ENCODE data around the gene TNRC18.

DNA sequence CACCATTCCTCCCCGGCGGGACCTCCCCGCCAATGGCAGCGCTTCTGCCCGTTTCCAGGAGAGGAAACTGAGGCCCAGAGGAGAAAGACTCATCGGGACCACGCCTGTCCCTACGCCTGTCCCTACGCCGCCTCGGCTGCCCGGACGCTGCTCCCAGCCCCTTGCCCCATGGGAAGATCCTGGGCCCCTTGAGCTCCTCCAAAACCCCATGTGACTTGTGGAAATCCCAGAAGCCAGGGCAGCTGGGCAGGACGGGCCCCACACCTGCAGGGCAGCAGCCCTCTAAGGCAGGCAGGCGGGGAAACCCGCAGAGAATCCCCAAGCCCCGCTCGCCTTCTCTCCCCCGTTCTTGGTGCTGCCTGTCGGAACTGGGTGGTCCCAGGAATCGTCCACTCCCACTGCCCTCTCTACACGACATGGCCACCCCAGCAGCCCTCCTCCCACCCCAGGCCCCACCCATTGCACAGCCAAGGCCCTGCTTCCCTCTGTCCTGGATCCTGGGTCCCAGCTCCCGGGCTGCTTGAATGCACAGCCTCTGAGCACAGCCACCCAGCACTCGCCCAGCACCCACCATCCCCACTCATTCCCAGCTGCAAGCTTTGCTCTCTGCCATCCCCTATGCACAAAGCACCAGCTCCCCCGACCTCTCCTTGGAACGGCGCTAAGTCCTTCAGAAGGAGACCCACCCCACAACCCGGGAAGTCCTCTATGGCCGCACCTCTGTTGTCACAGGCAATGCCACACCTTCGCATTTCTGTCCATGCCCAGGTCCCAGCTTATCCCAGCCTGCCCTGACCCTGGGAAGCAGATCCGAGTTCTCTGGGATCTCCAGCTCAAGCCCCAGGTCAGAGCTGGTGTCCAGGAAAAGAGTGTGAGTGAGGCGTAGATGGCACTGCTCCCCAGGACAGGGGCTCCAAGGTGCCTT is 90.3 kb downstream of the TNRC18 start:
- TF ChIP-seq, protein P1, sequence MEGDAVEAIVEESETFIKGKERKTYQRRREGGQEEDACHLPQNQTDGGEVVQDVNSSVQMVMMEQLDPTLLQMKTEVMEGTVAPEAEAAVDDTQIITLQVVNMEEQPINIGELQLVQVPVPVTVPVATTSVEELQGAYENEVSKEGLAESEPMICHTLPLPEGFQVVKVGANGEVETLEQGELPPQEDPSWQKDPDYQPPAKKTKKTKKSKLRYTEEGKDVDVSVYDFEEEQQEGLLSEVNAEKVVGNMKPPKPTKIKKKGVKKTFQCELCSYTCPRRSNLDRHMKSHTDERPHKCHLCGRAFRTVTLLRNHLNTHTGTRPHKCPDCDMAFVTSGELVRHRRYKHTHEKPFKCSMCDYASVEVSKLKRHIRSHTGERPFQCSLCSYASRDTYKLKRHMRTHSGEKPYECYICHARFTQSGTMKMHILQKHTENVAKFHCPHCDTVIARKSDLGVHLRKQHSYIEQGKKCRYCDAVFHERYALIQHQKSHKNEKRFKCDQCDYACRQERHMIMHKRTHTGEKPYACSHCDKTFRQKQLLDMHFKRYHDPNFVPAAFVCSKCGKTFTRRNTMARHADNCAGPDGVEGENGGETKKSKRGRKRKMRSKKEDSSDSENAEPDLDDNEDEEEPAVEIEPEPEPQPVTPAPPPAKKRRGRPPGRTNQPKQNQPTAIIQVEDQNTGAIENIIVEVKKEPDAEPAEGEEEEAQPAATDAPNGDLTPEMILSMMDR (IDR thresholded peaks at IDR 0.05; ENCODE audit: low read depth, low read length, missing input control) = no peak
- TF ChIP-seq, protein P2, sequence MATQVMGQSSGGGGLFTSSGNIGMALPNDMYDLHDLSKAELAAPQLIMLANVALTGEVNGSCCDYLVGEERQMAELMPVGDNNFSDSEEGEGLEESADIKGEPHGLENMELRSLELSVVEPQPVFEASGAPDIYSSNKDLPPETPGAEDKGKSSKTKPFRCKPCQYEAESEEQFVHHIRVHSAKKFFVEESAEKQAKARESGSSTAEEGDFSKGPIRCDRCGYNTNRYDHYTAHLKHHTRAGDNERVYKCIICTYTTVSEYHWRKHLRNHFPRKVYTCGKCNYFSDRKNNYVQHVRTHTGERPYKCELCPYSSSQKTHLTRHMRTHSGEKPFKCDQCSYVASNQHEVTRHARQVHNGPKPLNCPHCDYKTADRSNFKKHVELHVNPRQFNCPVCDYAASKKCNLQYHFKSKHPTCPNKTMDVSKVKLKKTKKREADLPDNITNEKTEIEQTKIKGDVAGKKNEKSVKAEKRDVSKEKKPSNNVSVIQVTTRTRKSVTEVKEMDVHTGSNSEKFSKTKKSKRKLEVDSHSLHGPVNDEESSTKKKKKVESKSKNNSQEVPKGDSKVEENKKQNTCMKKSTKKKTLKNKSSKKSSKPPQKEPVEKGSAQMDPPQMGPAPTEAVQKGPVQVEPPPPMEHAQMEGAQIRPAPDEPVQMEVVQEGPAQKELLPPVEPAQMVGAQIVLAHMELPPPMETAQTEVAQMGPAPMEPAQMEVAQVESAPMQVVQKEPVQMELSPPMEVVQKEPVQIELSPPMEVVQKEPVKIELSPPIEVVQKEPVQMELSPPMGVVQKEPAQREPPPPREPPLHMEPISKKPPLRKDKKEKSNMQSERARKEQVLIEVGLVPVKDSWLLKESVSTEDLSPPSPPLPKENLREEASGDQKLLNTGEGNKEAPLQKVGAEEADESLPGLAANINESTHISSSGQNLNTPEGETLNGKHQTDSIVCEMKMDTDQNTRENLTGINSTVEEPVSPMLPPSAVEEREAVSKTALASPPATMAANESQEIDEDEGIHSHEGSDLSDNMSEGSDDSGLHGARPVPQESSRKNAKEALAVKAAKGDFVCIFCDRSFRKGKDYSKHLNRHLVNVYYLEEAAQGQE (IDR thresholded peaks at IDR 0.05) = no peak
- TF ChIP-seq, protein P3, sequence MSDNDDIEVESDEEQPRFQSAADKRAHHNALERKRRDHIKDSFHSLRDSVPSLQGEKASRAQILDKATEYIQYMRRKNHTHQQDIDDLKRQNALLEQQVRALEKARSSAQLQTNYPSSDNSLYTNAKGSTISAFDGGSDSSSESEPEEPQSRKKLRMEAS (IDR thresholded peaks at IDR 0.05) = no peak
- TF ChIP-seq EGR1 (IDR thresholded peaks at IDR 0.05; ENCODE audit: low read depth in 2 of 2) = no peak
- TF ChIP-seq GABPA (IDR thresholded peaks at IDR 0.05 in 1 of 2, conservative IDR thresholded peaks at IDR 0.05 in 1 of 2) = no peak
- TF ChIP-seq, protein P4, sequence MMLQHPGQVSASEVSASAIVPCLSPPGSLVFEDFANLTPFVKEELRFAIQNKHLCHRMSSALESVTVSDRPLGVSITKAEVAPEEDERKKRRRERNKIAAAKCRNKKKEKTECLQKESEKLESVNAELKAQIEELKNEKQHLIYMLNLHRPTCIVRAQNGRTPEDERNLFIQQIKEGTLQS (IDR thresholded peaks at IDR 0.05) = no peak
- no peak for TF ChIP-seq YY1 (IDR thresholded peaks at IDR 0.05)
- no peak for TF ChIP-seq RAD21 (IDR thresholded peaks at IDR 0.05)
- no peak for TF ChIP-seq HNF4G (IDR thresholded peaks at IDR 0.05)

All from liver (tissue), 3 donors.